NCI-H526 treated with DMSO at 0.1 percent for 48 hours (cell line): ENCODE results near the gene SMARCD3.

Experiments used
- DNase-seq: peaks from one replicate; lab custom pipeline; 2025; lab: John Stamatoyannopoulos, UW

The SMARCD3 gene

DNA sequence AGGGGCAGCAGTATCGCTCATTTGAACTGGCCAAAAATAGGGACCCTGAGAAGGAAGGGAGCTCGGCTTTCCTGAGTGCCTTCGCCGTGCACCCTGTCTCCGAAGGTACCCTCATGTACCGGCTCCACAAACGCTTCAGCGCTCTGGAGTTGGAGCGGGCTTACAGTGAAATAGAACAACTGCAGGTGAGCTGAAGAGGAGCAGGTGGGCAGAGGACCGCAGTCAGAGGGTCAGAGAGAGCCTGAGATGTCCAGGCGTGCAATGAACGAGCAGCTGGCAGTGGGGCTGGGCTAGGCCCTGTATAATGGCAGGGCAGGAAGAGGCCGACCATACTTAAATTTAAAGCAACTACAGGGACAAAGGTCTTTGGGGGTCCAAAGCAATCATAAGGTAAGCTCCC is 12.1 kb downstream of the SMARCD3 start:
- no peak for DNase-seq

DNA sequence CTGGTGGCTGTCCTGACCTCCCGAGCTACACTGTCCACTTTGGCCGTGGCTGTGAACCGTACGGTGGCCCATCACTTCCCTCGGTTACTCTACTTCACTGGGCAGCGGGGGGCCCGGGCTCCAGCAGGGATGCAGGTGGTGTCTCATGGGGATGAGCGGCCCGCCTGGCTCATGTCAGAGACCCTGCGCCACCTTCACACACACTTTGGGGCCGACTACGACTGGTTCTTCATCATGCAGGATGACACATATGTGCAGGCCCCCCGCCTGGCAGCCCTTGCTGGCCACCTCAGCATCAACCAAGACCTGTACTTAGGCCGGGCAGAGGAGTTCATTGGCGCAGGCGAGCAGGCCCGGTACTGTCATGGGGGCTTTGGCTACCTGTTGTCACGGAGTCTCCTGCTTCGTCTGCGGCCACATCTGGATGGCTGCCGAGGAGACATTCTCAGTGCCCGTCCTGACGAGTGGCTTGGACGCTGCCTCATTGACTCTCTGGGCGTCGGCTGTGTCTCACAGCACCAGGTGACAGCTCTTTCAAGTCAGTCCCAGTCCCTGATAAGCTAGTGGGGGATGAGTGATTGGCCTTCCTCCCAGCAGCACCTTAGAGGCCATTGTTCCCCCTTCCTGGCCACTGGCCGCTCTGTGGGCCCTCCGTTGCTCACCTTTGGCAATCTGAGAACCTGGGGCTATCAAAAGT is 13.3 kb downstream of the SMARCD3 start:
- no peak for DNase-seq

DNA sequence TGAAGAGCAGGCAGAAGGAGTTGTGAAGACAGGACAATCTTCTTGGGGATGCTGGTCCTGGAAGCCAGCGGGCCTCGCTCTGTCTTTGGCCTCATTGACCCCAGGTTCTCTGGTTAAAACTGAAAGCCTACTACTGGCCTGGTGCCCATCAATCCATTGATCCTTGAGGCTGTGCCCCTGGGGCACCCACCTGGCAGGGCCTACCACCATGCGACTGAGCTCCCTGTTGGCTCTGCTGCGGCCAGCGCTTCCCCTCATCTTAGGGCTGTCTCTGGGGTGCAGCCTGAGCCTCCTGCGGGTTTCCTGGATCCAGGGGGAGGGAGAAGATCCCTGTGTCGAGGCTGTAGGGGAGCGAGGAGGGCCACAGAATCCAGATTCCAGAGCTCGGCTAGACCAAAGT is 14.7 kb downstream of the SMARCD3 start:
- no peak for DNase-seq

DNA sequence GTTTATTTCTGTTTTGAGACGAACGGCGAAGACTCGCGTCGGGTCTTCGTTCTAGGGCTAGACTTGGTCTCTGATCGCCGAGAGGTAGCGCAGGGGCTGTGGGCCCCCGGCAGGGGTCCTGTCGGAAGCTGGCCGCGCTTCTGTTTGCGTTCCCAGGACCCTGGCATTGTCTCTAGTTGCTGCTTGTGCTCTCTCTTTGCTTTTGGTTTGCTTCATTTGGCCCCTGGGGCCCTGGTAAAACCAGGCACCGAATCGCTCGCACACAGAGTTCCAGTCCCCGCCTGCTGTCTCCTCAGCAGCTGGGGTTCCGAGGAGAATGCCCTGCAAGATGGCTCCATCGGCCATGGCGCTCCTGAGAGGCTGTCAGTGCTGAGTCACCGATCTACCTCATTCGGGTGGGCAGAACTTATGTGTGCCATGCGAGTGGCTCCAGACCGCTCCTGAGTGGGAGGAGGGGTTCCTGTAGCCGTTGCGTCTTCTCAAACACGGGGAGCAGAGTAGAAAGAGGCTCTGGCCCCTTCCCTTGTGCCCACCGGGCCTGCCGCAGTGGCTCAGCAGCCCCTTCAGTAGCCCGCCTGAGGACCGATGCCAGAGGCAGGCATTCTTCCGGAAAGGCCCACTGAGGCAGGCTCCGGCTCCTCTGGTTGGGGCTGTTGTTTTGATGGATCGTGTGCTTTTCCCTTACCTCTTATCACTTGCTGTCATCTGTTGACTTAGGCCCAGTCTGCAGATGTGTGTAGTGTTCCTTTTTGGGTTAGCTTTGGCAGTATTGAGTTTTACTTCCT is 15.4 kb downstream of the SMARCD3 start:
- no peak for DNase-seq

DNA sequence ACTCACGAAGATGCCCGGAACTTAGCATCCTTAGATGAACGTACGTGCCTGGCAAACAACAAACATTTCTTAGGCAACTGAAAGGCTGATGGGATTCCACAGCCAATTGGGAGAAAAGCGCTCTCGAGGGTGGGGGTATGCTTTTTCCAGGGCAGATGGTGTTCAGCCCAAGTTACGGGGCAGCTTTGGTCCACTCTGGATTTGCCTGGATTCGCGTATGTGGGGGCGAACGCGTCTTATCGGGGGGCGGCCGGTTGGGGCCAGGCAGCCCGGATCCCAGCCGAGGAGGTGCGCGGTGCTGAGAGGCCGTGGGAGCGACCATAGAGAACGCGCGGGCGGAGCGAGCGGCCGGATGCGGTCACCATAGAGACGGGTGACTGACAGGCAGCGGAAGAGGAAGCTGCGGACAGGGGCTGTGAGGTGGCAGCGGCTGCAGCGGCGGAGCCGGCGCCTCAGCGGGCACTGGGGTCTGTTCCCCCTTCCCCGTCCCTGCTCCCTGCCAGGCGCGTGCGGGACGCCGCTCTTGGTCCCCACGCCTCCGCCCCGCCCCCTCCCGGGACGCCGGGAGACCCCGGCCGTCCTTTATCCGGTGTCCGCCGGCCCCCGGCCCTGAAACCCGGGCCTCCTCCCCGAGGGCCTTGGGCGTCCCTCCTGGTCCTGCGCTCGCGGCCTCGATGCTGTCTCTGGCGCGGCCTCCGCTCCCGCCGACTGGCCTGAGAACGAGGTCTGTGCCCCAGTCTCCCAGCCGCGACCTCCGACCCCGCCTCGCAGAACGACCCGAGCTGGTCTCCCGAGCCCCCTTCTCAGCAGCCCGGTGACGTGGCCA is 16.2 kb downstream of the SMARCD3 start, which contains the start of gene CHPF2:
Gene CHPF2, plus strand, starts transcription at position 393 of the 826 bp plus-strand sequence. CDS start 1,529 bp downstream, outside the sequence.
- peak; percentile 57 for DNase-seq

DNA sequence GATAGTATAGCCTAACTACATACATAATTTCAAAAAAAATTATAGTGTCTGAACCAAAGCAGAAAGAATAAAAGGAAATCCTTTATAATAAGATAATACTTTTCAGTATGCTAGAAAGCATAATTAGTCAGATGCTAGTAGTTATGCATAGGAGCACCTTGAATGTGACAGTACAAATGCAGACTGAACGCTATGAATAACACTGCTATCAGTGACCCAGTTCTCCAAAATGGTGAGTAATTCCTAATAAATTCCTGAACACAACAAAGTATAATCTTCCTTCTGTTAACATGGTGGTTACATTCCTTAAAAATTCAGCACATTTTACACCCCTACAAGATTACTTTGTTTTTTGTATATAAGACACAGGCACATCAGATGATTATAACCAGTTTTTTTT is 17.4 kb downstream of the SMARCD3 start:
- no peak for DNase-seq

DNA sequence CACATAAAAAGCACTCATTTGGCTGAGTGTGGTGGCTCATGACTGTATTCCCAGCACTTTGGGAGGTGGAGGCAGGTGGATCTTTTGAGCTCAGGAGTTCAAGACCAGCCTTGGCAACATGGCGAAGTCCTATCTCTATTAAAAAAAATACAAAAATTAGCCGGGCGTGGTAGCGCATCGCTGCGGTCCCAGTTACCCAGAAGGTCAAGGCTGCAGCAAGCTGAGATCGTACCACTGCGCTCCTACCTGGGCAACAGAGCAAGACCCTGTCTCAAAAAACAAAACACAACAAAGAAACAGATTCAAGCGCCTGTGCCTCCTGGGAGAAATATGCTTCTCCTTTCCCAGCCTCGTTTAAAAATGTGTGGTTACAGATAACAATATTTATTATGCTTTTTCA is 19.2 kb downstream of the SMARCD3 start:
- DNase-seq: no peak

DNA sequence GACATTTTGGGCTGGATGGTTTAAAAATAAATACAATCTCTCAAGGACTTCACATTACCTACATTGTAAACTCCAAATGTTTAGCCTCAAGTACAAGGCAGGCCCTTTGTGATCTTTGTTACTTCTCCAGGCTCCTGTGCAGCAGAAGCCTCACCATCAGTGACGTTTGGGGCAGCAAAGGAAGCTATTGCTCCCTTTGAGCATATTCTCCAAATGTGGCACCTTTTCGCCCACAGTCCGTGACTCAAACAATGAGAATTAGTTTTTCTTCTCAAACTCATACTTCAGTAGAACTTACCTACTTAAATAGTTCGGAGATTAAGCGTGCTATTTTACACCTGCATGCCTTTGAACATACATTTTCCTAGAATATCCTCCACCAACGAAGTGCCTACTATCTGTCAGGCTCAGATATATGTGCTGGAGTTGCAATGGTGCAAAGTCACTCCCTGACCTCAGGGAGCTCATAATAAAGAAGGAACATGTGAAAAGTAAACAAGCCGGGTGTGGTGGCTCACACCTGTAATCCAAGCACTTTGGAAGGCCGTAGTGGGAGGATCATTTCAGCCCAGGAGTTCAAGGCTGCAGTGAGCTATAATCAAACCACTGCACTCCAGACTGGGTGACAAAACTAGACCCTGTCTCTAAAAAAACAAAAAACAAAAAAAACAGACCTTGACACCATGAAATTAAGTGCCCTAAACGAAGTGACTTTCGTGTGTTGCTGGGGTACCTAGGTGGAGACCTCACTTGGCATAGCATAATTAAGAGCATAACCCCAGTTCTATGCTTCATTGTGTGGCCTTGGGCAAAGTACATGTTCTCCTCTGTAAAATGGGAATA is 20.2 kb downstream of the SMARCD3 start:
- DNase-seq: no peak

DNA sequence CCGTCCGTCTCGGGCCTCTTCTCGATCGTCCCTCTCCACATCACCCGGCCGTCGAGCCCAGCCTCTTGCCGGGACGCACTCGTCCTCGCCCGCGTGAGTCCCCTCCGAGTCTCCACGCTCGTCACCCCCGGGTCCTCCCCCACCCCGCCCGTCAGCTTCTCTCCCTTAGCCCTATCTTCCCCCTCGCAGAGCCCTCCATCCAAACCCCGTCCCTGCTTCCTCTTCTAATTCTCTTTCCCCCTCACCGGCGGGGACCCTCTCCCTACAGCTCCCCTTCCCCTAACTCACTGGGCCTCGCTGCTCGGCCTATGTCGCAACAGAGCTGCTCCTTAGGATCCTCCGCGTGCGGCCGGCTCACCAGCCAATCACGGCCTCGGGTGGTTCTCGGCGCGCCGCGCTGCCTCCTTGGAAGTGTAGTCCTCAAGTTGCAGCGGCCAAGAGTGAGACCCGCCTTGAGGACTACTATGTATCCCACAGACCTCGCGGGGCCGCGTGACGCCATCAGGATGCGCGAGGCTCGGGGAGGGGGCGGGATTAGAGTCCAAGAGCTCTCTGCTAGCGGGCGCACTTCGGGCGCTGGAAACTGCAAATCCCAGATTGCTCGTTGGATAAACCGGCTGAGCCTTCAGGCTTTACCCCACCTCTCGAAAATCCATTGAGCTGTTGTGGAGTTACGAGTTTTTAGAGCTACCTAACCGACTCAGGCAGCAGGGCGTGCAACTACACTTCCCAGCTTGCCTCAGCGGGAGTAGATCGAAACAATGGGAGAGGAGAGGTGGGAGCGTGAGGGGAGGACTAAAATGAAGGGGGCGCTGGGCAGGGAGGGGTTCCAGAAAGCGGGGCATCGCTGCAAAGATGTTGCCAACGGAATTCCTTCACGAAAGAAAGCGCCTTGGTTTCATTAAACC is 21.4 kb downstream of the SMARCD3 start, which contains the start of gene ABCF2:
Gene ABCF2, minus strand, starts transcription at position 331 of the 908 bp plus-strand sequence. CDS start 747 bp downstream, outside the sequence.
- peak; percentile 96 for DNase-seq

DNA sequence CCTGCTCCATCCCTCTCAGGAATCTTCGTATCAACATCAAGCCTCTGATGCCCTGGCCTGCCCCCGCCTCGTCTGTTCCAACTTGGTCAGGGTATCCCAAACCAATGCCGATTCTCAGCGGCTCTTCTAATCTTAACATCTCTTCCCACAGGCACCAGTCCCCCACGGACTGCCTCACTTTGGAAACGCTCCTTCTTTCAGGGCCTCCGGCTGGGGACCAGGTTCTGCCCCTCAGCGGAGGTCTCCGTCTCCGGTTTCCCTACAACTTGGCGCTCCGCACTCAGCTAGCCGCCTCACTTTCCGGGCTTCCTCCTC is 22.0 kb downstream of the SMARCD3 start:
- no peak for DNase-seq

DNA sequence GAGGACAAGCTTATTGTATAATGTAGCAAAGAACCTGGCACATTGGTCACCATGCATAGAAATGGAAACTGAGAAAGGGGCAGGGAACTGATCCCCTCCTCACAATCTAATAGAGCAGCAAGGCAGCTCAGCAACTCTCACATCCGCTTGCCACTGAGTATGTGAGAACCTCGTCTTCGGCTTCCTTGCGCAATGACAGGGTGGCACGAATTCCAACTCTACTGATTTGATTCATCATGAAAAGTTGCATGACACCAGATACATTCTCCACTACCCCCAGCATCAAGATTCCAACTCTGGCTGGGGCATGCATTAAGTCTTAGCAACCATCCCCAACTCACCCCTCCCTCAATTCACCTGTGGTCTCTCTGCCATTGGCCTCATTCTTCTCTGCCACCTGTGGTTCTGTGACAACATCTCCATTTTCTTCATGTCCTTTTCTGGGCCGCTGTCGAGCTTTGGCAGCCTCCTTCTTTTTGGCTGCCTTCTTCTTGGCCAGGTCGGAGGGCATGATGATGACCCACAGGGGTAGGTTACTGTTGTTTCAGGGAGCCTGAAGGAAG is 22.5 kb downstream of the SMARCD3 start:
- no peak for DNase-seq

DNA sequence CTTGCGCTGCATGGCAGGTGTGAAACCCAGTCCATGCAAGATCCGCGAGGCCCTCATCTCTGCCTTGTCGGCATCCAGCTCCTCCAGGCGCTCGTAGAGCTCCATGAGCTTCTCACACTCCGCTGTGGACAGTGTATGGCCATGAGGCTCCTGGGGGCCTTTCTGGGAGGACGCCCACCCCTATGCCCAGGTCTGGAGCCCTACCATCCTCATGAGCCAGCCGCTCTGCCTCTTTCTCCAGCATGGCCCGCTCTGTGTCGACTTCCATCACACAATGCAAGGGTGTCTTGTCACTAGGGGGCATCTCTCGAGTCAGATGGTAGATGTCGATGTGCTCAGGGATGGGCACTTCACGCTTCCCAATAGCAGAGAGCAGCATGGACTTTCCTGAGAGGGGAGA is 24.8 kb downstream of the SMARCD3 start:
- DNase-seq: no peak

DNA sequence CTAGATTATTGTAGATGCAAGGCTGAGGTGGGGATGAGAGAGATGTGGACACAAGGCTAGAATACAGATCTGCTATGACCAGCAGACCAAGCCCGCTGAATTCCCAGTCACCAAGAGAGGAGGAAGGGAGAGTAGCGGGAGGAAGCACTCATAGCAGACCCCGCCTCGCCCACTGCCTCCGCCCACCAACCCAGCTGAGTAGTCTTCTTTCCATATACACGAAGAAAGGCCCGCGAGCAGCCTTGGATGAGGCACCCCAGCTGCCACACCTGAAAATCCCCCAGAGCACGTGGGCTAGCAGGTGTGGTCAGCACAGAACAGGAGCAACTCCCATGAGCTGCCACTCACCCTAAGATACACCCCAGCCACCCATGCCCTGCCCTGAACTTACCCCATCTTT is 30.3 kb downstream of the SMARCD3 start:
- no peak for DNase-seq

DNA sequence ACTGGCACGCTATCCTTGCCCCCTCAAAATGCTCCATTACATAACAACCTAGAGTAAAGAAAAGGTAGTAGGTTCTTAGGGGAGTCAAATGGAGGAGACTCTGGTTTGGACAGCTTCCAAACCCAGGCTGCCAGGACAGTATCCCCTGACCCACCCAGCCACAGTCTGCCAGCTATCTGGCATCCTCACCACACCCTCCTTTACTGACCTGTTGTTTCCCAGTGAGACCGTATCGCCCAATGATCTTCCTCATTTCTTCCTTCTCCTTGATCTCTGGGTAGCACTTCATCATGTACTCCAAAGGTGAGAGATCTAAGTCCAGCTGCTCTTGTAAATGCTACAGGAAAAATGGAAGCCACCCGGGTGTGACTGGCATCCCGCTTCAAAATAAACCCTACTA is 33.1 kb downstream of the SMARCD3 start:
- no peak for DNase-seq

DNA sequence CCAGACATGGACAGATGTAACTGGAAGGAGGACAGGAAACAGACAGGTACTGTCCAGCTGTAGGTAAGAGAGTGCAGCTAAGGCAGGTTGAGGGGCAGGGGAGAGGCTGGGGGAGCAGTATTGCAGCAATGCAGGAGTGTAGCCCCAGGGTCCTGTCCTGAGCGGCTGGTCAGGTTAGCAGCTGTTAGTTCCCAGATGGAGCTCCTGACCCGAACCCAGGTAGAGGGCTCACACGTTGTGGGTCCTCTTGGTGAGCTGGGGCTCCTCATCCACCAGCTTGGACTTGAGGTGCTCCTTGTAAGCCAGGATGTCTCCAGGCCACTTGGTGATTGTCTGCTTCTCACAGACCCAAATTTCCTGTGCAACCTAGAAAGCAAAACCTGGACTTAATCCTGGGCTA is 34.7 kb downstream of the SMARCD3 start:
- no peak for DNase-seq

DNA sequence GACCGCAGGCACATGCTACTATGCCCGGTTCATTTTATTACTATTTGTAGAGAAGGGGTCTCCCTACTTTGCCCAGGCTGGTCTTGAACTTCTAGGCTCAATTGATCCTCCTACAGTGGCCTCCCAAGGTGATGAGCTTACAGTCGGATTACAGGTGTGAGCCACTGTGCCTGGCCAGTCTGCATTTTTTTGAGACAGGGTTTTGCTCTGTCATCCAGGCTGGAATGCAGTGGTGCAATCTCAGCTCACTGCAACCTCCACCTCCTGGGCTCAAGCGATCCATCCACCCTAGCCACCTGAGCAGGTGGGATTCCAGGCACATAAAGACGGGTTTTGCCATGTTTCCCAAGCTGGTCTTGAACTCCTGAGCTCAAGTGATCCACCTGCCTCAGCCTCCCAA is 35.9 kb downstream of the SMARCD3 start:
- no peak for DNase-seq

DNA sequence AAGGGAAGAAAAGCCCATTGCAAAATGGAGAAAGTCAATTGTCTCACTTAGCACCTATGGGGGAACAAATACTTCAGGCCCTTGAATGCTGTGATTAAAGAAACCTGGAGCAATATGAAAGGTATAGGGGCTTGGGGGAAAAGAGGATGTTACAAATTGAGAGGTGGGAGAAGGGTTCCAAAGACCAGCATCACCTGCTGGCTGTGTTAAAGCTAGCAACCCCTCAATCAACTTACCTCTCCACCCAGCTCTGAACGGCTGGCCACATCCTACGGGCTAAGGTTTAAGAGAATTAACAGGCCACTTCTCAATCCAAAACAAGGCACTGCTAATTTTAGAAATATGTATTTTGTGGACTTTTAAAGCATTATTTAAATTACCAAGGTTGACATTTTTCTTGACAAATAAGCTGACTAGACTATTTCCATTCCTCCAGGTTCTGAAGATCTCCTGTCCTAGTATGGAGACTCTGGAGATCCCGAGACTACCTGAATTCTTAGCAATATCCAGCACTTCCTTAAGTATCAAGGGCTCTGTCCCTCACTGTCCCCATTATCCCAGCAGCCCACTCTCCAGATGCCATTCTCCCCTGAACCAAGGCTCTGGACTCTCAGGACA is 37.2 kb downstream of the SMARCD3 start:
- DNase-seq: no peak

DNA sequence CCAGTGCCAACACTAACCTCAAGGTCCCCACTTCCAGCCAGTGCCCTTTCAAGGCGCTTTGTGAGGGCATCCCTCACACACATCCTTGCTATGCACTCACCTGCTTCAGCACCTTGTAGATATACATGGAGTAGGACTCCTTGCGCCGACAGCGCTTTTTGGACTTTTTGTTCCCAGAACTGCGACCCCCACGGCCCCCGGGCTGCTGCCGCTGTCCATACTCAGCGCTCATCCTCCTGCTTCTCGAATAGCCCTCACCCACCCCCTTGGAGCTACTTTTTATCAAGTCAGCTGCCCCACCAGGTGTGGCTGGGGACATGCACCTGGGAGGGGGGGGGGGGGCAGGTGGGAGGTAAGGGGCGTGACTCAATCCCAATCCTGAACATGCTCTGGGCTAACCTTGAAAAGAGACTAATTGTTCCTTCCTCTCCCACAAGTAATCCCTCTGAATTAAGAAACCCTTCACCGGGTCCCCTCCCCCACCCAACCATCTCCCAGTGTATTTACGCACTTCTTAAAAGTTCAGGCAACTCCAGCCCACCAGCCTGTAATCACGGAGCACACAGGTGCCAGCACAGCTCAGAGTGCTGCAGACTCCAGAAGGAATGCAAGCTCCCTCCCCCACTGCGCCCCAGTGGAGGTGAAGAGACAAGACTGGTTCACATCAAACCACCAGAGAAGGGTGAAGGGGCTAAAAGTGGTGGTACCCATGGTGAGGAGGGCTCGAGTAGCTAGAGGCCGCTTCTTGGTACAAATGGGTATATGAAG is 38.2 kb downstream of the SMARCD3 start, which contains the start of gene H2BK1:
Gene H2BK1, minus strand, starts transcription at position 402 of the 768 bp plus-strand sequence. Its CDS starts 170 bp downstream, at position 232.
- DNase-seq: no peak

DNA sequence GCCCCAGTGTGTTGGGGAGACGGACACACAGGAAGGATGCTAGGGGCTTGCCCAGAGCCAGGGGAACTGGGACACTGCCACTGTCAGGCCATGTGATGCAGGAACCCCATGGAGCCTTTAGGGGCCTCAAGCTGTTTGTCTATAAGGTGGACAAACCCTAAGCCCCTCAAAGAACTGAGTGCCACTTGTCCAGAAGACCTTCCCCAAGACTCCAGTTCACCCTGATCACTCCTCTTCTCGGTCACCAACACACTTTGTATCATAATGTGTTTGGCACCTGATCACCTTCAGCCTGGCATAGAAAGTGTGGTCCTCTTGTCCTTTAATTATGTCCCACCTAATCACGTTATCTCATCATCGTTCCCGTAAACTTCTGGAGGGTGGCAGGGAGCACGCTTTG is 38.9 kb downstream of the SMARCD3 start:
- DNase-seq: no peak
